Measurements from ENCODE around the gene AGFG1. TPM values are rescaled to one million over a fixed set of nuclear protein-coding genes. Genes with fewer than 3 reads are reported as not detected.
A peak's percentile ranks its signal among the peaks of the same experiment; 100 is the strongest.

The AGFG1 gene
- total and polyA plus RNA-seq, 2 donors (not counting 1 experiment from before 2014, with no cell fraction given) = 28.7 to 83.3 TPM

GRCh38 chr2:227513113-227513512 lies 41.2 kb downstream of the AGFG1 start:
- H3K4me2 ChIP-seq (replicated peaks; ENCODE audit: low read depth, low read length, poor library complexity, severe bottlenecking) = no peak overlapping the region

DNA sequence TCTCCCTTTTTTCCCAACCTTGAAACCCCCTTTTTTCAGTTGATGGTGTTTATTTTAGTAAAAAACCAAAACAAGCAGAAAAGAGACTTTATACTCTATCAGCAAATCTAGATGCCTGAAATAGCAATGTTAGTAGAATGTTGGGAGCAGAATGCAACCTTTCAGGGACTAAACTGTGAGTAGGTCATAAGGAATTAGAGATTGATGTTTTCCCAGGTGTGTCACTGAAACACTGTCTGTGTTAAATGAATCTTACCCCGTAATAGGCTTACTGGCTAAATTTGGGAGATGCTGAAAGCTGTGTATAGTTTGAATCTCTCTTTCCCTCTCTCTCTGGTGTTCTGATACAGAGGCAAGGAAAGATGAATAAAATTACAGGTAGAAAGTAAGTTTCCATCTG lies 43.8 kb downstream of the AGFG1 start:
- Mint-ChIP-seq H3K9me3 (ENCODE audit: insufficient read depth) (no peaks in the 10 kb centered on the region), H3K4me3 (no peak overlapping the region), H3K4me1 (peaks cover 81% of the 10 kb centered on the region), H3K27me3 (no peaks in the 10 kb centered on the region), H3K27ac (no peak overlapping the region)
- H3K27ac ChIP-seq (ENCODE audit: low read length in 2 of 2) = peak overlapping the region in 1 of 2 donors; percentile 7
- H3K4me1 ChIP-seq (ENCODE audit: control insufficient read depth in 2 of 2, insufficient read depth in 2 of 2, low read length in 2 of 2) = peaks cover 20 to 41% of the 10 kb centered on the region in 2 donors
- no CpG with 5 or more reads among the region's 1 CpG for WGBS (ENCODE audit: insufficient coverage)
- H4K20me1 ChIP-seq (ENCODE audit: control insufficient read depth, insufficient read depth, low read length, poor library complexity, severe bottlenecking) = peaks cover 93% of the 10 kb centered on the region
- H3K4me2 ChIP-seq (replicated peaks; ENCODE audit: low read depth, low read length, poor library complexity, severe bottlenecking) = no peak overlapping the region
- TF ChIP-seq, protein P1, sequence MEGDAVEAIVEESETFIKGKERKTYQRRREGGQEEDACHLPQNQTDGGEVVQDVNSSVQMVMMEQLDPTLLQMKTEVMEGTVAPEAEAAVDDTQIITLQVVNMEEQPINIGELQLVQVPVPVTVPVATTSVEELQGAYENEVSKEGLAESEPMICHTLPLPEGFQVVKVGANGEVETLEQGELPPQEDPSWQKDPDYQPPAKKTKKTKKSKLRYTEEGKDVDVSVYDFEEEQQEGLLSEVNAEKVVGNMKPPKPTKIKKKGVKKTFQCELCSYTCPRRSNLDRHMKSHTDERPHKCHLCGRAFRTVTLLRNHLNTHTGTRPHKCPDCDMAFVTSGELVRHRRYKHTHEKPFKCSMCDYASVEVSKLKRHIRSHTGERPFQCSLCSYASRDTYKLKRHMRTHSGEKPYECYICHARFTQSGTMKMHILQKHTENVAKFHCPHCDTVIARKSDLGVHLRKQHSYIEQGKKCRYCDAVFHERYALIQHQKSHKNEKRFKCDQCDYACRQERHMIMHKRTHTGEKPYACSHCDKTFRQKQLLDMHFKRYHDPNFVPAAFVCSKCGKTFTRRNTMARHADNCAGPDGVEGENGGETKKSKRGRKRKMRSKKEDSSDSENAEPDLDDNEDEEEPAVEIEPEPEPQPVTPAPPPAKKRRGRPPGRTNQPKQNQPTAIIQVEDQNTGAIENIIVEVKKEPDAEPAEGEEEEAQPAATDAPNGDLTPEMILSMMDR (IDR thresholded peaks at IDR 0.05) = no peak
- TF ChIP-seq EZH2 (IDR thresholded peaks at IDR 0.05; ENCODE audit: borderline replicate concordance, insufficient read depth, low read depth, low read length, poor library complexity, severe bottlenecking) = no peak
- no peaks in the 10 kb centered on the region for H3K27me3 ChIP-seq (replicated peaks in 1 of 4; ENCODE audit: control extremely low read depth in 1 of 4, control insufficient read depth in 3 of 4, insufficient read depth in 4 of 4, low read length in 3 of 4)
- intact Hi-C loops (cut with micrococcal nuclease) = loop anchor here (2.0 to 5.0 kb wide), 2 partner anchors 13 to 43 kb away; partner anchors contain the start of gene AGFG1
- no peak overlapping the region for H3K4me3 ChIP-seq (ENCODE audit: control extremely low read depth in 1 of 5, extremely low read depth in 1 of 5, insufficient read depth in 1 of 5, low read depth in 2 of 5, low read length in 4 of 5)
- peaks cover 99% of the 10 kb centered on the region for H3K79me2 ChIP-seq (ENCODE audit: control insufficient read depth, insufficient read depth, low read length)
- ATAC-seq (ENCODE audit: low read depth) (no peak), DNase-seq (no peak)
- no peak overlapping the region for H3K9ac ChIP-seq (ENCODE audit: low read length)
- no peak overlapping the region for H2AFZ ChIP-seq (ENCODE audit: insufficient read depth, low read depth, low read length, poor library complexity, severe bottlenecking)
- POLR2A ChIA-PET = no interaction called here
- CTCF ChIA-PET = no interaction called here
- H3K9me3 ChIP-seq (ENCODE audit: control extremely low read depth in 1 of 3, control insufficient read depth in 2 of 3, insufficient read depth in 1 of 3, low read length in 2 of 3) = peaks cover 0 to 6% (median 0%) of the 10 kb centered on the region in 3 donors
- peaks cover 2 to 8% of the 10 kb centered on the region in 2 experiments for H3K36me3 ChIP-seq (replicated peaks in 1 of 2; ENCODE audit: control extremely low read depth in 1 of 2, control insufficient read depth in 1 of 2, extremely low read depth in 1 of 2, insufficient read depth in 2 of 2, low read length in 1 of 2)

More at GRCh38 chr2:227513113-227513512, 41.2 kb downstream of the AGFG1 start:
- Histone ChIP-seq H3K4me3 (ENCODE audit: control extremely low read depth in 1 of 5, extremely low read depth in 1 of 5, insufficient read depth in 1 of 5, low read depth in 2 of 5, low read length in 4 of 5) (no peak overlapping the region), H4K20me1 (ENCODE audit: control insufficient read depth, insufficient read depth, low read length, poor library complexity, severe bottlenecking) (peaks cover 87% of the 10 kb centered on the region), H3K27ac (ENCODE audit: low read length in 2 of 2) (no peak overlapping the region), H3K79me2 (ENCODE audit: control insufficient read depth, insufficient read depth, low read length) (peaks cover 99% of the 10 kb centered on the region), H3K9me3 (ENCODE audit: control extremely low read depth in 1 of 3, control insufficient read depth in 2 of 3, insufficient read depth in 1 of 3, low read length in 2 of 3) (no peaks in the 10 kb centered on the region), H3K36me3 (replicated peaks in 1 of 2; ENCODE audit: control extremely low read depth in 1 of 2, control insufficient read depth in 1 of 2, extremely low read depth in 1 of 2, insufficient read depth in 2 of 2, low read length in 1 of 2) (peaks cover 0 to 2% of the 10 kb centered on the region in 2 experiments), H3K4me1 (ENCODE audit: control insufficient read depth in 2 of 2, insufficient read depth in 2 of 2, low read length in 2 of 2) (peaks cover 24 to 51% of the 10 kb centered on the region in 2 donors), H3K27me3 (replicated peaks in 1 of 4; ENCODE audit: control extremely low read depth in 1 of 4, control insufficient read depth in 3 of 4, insufficient read depth in 4 of 4, low read length in 3 of 4) (no peaks in the 10 kb centered on the region), H3K9ac (ENCODE audit: low read length) (no peak overlapping the region), H2AFZ (ENCODE audit: insufficient read depth, low read depth, low read length, poor library complexity, severe bottlenecking) (no peak overlapping the region)
- no peak for ATAC-seq (ENCODE audit: low read depth)
- no peaks in the 10 kb centered on the region for H3K27me3 Mint-ChIP-seq
- H3K4me1 Mint-ChIP-seq = peaks cover 81% of the 10 kb centered on the region
- WGBS (ENCODE audit: insufficient coverage) = 100% methylated on average over 1 of the region's 1 CpG
- no peak for DNase-seq
- TF ChIP-seq, protein P1 (IDR thresholded peaks at IDR 0.05) = no peak
- TF ChIP-seq EZH2 (IDR thresholded peaks at IDR 0.05; ENCODE audit: borderline replicate concordance, insufficient read depth, low read depth, low read length, poor library complexity, severe bottlenecking) = no peak
- ChIA-PET CTCF (interaction anchor here (1.0 kb wide), 1 partner anchor 47 kb away, joined by 6 read pairs; no protein-coding TSS in a partner anchor), POLR2A (no interaction called here)
- H3K27ac Mint-ChIP-seq = no peak overlapping the region
- no peaks in the 10 kb centered on the region for H3K9me3 Mint-ChIP-seq (ENCODE audit: insufficient read depth)
- intact Hi-C loops (cut with micrococcal nuclease) = no loop called here
- no peak overlapping the region for H3K4me3 Mint-ChIP-seq

Data from B cell (primary cell).